Gastrocnemius medialis (tissue), 4 donors: Measurements from ENCODE around the gene NCOA3.

Experiments used
- POLR2A ChIP-seq, 2 donors: fragments of 450-650 bp; IDR thresholded peaks; one replicate each; pipeline ENCODE4 v1.6.1; 2017; ENCODE audit warnings: antibody characterized with exemption in 2 of 2, mild to moderate bottlenecking in 2 of 2, moderate library complexity in 2 of 2
- TF ChIP-seq, protein P1 (sequence below), 5 experiments: fragments of 450-650 bp in 3 of 5; fragments of 200-600 bp in 2 of 5; sonication (generic) in 2 of 5; IDR thresholded peaks in 4 of 5; conservative IDR thresholded peaks in 1 of 5; 1 replicate in 4 of 5; 2 replicates in 1 of 5; pipeline ENCODE4 v1.5.1; 2016 to 2019; ENCODE audit warnings: antibody characterized with exemption in 5 of 5, mild to moderate bottlenecking in 3 of 5, moderate library complexity in 3 of 5

- TF ChIP-seq POLR2A (IDR thresholded peaks at IDR 0.05), result no peak
- TF ChIP-seq, protein P1, sequence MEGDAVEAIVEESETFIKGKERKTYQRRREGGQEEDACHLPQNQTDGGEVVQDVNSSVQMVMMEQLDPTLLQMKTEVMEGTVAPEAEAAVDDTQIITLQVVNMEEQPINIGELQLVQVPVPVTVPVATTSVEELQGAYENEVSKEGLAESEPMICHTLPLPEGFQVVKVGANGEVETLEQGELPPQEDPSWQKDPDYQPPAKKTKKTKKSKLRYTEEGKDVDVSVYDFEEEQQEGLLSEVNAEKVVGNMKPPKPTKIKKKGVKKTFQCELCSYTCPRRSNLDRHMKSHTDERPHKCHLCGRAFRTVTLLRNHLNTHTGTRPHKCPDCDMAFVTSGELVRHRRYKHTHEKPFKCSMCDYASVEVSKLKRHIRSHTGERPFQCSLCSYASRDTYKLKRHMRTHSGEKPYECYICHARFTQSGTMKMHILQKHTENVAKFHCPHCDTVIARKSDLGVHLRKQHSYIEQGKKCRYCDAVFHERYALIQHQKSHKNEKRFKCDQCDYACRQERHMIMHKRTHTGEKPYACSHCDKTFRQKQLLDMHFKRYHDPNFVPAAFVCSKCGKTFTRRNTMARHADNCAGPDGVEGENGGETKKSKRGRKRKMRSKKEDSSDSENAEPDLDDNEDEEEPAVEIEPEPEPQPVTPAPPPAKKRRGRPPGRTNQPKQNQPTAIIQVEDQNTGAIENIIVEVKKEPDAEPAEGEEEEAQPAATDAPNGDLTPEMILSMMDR (IDR thresholded peaks at IDR 0.05 in 4 of 5, conservative IDR thresholded peaks at IDR 0.05 in 1 of 5), result no peak
Observed at GRCh38 chr20:47653869-47654268, 152.2 kb downstream of the NCOA3 start.
